ENCODE results near the gene GSAP.

The GSAP gene

GRCh38 chr7:77450613-77451012 is 34.5 kb upstream of the GSAP start:
- H3K4me3 ChIP-seq (ENCODE audit: low read length), result no peak overlapping the region
- DNase-seq (ENCODE audit: low read depth), result no peak
- TF ChIP-seq CTCF (IDR thresholded peaks at IDR 0.05; ENCODE audit: insufficient read depth, low read depth, low read length, missing control alignments), result no peak

- TF ChIP-seq CTCF (IDR thresholded peaks at IDR 0.05; ENCODE audit: insufficient read depth, low read depth, low read length, missing control alignments), result no peak
Measured at GRCh38 chr7:77450054-77450453, 33.9 kb upstream of the GSAP start.

GRCh38 chr7:77447616-77448015 is 31.5 kb upstream of the GSAP start:
- no peak for DNase-seq (ENCODE audit: low read depth)
- H3K4me3 ChIP-seq (ENCODE audit: low read length), result no peak overlapping the region
- TF ChIP-seq CTCF (IDR thresholded peaks at IDR 0.05; ENCODE audit: insufficient read depth, low read depth, low read length, missing control alignments), result no peak

More at GRCh38 chr7:77450054-77450453, 33.9 kb upstream of the GSAP start:
- H3K4me3 ChIP-seq (ENCODE audit: low read length), result no peak overlapping the region
- no peak for DNase-seq (ENCODE audit: low read depth)

- DNase-seq (ENCODE audit: low read depth), result no peak
- TF ChIP-seq CTCF (IDR thresholded peaks at IDR 0.05; ENCODE audit: insufficient read depth, low read depth, low read length, missing control alignments), result no peak
- H3K4me3 ChIP-seq (ENCODE audit: low read length), result no peak overlapping the region
Measured at GRCh38 chr7:77444123-77444522, 28.0 kb upstream of the GSAP start.

GRCh38 chr7:77443042-77443441 is 26.9 kb upstream of the GSAP start:
- TF ChIP-seq CTCF (IDR thresholded peaks at IDR 0.05; ENCODE audit: insufficient read depth, low read depth, low read length, missing control alignments), result no peak
- H3K4me3 ChIP-seq (ENCODE audit: low read length), result no peak overlapping the region
- DNase-seq (ENCODE audit: low read depth), result no peak

- DNase-seq (ENCODE audit: low read depth), result peak; percentile 84
- H3K4me3 ChIP-seq (ENCODE audit: low read length), result no peak overlapping the region
- TF ChIP-seq CTCF (IDR thresholded peaks at IDR 0.05; ENCODE audit: insufficient read depth, low read depth, low read length, missing control alignments), result no peak
Measured at GRCh38 chr7:77442636-77443035, 26.5 kb upstream of the GSAP start.

GRCh38 chr7:77441046-77441445 is 24.9 kb upstream of the GSAP start:
- no peak overlapping the region for H3K4me3 ChIP-seq (ENCODE audit: low read length)
- TF ChIP-seq CTCF (IDR thresholded peaks at IDR 0.05; ENCODE audit: insufficient read depth, low read depth, low read length, missing control alignments), result no peak
- DNase-seq (ENCODE audit: low read depth), result peak; percentile 71

Measured in epithelial cell of esophagus (primary cell).